Chondrocyte (in vitro differentiated cells): ENCODE results near the gene UGCG. TPM values are rescaled to one million over a fixed set of nuclear protein-coding genes. Genes with fewer than 3 reads are reported as not detected.

Source experiments
- DNase-seq: peaks from one replicate; pipeline ENCODE4 v3.0.0; 2021; ENCODE audit warnings: mixed read lengths, low spot score
- H3K27ac Mint-ChIP-seq: one replicate; pipeline ENCODE4 v1.8.0; 2021; ENCODE audit warnings: mild to moderate bottlenecking, moderate library complexity, mixed read lengths; ENCODE audit not compliant: unreplicated experiment
- H3K27me3 Mint-ChIP-seq: 2 replicates; pipeline ENCODE4 v1.8.0; 2021; ENCODE audit warnings: low read depth, mixed read lengths
- H3K36me3 Mint-ChIP-seq: 2 replicates; pipeline ENCODE4 v1.8.0; 2021; ENCODE audit warnings: low read depth, mixed read lengths
- H3K4me1 Mint-ChIP-seq: 2 replicates; pipeline ENCODE4 v1.8.0; 2021; ENCODE audit warnings: low read depth, mild to moderate bottlenecking, mixed read lengths
- H3K4me3 Mint-ChIP-seq: one replicate; pipeline ENCODE4 v1.8.0; 2021; ENCODE audit warnings: mild to moderate bottlenecking, moderate library complexity, mixed read lengths; ENCODE audit not compliant: unreplicated experiment
- H3K9me3 Mint-ChIP-seq: 2 replicates; pipeline ENCODE4 v1.8.0; 2021; ENCODE audit warnings: low read depth, mixed read lengths
- total RNA-seq: library from RNA; stranded (reverse); gene quantifications from 3 replicates; pipeline ENCODE4 v1.2.1, GENCODE V29; 2021
- TF ChIP-seq, protein P1 (sequence below): fragments of 200-600 bp; sonication (generic); IDR thresholded peaks from 2 replicates; pipeline ENCODE4 v1.5.0; 2021; ENCODE audit warnings: antibody characterized with exemption, mild to moderate bottlenecking, moderate library complexity

UGCG gene
- total RNA-seq, 1 donor from 2014 or later, result 30.9 TPM

DNA sequence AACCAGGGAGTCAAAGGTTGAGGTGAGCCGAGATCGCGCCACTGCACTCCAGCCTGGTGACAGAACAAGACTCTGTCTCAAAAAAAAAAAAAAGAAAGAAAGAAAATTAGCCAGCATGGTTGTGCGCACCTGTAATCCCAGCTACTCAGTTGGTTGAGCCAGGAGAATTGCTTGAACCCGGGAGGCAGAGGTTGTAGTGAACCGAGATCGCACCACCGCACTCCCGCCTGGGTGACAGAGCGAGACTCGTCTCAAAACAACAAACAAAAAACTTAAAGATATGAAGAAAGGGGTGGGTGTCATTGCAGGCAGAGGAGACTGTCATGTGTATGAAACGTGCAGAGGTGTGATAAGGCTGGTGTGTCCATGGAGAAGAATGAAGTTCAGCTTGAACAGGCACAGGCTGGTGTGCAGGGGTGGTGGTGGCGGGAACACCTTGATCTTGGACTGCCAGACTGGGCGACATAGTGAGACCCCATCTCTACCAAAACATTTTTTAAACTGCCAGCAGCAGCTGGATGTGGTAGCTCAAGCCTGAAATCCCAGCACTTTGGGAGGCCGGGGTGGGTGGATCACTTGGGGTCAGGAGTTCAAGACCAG is 69.6 kb downstream of the UGCG start:
- H3K27ac Mint-ChIP-seq, result peak overlapping the region; percentile 36
- no peaks in the 10 kb centered on the region for H3K27me3 Mint-ChIP-seq
- H3K36me3 Mint-ChIP-seq, result no peaks in the 10 kb centered on the region
- peaks cover 20% of the 10 kb centered on the region for H3K4me1 Mint-ChIP-seq
- no peak for DNase-seq
- TF ChIP-seq, protein P1, sequence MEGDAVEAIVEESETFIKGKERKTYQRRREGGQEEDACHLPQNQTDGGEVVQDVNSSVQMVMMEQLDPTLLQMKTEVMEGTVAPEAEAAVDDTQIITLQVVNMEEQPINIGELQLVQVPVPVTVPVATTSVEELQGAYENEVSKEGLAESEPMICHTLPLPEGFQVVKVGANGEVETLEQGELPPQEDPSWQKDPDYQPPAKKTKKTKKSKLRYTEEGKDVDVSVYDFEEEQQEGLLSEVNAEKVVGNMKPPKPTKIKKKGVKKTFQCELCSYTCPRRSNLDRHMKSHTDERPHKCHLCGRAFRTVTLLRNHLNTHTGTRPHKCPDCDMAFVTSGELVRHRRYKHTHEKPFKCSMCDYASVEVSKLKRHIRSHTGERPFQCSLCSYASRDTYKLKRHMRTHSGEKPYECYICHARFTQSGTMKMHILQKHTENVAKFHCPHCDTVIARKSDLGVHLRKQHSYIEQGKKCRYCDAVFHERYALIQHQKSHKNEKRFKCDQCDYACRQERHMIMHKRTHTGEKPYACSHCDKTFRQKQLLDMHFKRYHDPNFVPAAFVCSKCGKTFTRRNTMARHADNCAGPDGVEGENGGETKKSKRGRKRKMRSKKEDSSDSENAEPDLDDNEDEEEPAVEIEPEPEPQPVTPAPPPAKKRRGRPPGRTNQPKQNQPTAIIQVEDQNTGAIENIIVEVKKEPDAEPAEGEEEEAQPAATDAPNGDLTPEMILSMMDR, result no peak
- H3K9me3 Mint-ChIP-seq, result peaks cover 3% of the 10 kb centered on the region
- H3K4me3 Mint-ChIP-seq, result no peak overlapping the region

DNA sequence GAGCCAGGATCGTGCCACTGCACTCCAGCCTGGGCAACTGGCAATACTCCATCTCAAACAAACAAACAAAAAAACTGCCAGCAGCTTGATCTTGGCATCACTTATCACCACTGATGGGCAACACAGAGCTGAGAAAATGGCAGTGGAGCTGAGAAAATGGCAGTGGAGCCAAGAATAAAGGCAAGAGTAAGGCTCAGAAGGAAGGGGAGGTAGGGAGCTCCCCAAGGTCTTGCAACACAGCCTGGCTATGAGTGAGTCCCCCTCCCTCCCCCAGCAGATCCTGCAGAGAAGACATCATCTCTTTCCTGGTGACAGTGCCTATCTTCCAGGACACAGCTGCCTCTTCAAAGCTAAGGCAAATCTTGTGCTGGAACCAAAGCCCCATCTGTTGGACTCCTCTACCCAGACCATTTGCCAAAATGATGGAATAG is 70.3 kb downstream of the UGCG start:
- DNase-seq, result no peak
- Mint-ChIP-seq H3K27ac (no peak overlapping the region), H3K4me1 (peaks cover 14% of the 10 kb centered on the region), H3K36me3 (no peaks in the 10 kb centered on the region), H3K27me3 (no peaks in the 10 kb centered on the region), H3K9me3 (peaks cover 3% of the 10 kb centered on the region), H3K4me3 (no peak overlapping the region)
- TF ChIP-seq, protein P1, result no peak

DNA sequence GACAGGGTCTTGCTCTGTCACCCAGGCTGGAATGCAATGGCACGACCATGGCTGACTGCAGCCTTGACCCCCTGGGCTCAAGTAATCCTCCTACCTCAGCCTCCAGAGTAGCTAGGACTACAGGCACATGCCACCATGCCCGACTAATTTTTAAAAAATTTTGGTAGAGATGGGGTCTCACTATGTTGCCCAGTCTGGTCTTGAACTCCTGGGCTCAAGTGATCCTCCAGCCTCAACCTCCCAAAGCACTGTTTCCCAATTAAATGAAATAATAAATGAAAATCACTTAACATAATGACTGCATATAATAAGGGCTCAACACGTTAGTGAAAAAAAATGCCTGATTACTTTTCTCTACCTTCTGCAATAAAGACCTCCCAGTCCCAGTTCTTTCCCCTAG is 71.0 kb downstream of the UGCG start:
- H3K27ac Mint-ChIP-seq, result no peak overlapping the region
- peaks cover 13% of the 10 kb centered on the region for H3K4me1 Mint-ChIP-seq
- TF ChIP-seq, protein P1, result no peak
- H3K4me3 Mint-ChIP-seq, result no peak overlapping the region
- no peak for DNase-seq
- peaks cover 3% of the 10 kb centered on the region for H3K9me3 Mint-ChIP-seq
- H3K36me3 Mint-ChIP-seq, result no peaks in the 10 kb centered on the region
- H3K27me3 Mint-ChIP-seq, result no peaks in the 10 kb centered on the region

DNA sequence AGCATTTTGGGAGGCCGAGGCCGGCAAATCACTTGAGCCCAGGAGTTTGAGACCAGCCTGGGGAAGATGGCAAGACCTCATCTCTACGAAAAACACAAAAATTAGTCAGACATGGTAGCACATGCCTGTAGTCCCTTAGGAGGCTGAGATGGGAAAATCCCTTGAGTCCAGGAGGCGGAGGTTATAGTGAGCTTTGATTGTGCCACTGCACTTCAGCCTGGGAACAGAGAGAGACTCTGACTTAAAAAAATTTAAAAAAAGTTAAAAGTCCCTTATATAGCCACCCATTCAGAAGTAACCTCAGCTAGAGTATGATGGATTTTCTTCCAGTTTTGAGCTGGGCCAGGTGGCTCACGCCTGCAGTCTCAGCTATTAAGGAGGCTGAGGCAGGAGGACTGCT is 72.4 kb downstream of the UGCG start:
- no peaks in the 10 kb centered on the region for H3K9me3 Mint-ChIP-seq
- DNase-seq, result no peak
- no peak overlapping the region for H3K27ac Mint-ChIP-seq
- H3K4me1 Mint-ChIP-seq, result peaks cover 13% of the 10 kb centered on the region
- no peaks in the 10 kb centered on the region for H3K27me3 Mint-ChIP-seq
- TF ChIP-seq, protein P1, result no peak
- no peaks in the 10 kb centered on the region for H3K36me3 Mint-ChIP-seq
- H3K4me3 Mint-ChIP-seq, result no peak overlapping the region

DNA sequence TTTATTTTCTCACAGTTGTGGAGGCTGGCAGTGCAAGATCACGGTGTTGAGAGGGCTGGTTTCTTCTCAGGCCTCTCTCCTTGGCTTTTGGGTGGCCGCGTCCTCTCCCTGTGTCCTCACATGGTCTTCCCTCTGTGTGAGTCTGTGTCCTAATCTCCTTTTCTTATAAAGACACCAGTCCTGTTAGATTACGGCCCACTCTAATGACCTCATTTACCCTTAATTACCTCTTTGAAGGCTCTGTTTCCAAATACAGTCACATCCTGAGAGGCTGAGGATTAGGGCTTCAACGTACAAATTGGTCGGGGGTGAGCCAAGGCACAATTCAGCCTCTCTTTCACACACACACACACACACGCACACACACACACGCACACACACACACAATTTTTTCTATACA is 73.0 kb downstream of the UGCG start:
- peaks cover 13% of the 10 kb centered on the region for H3K4me1 Mint-ChIP-seq
- DNase-seq, result no peak
- no peaks in the 10 kb centered on the region for H3K36me3 Mint-ChIP-seq
- H3K9me3 Mint-ChIP-seq, result no peaks in the 10 kb centered on the region
- TF ChIP-seq, protein P1, result no peak
- H3K4me3 Mint-ChIP-seq, result no peak overlapping the region
- H3K27me3 Mint-ChIP-seq, result no peaks in the 10 kb centered on the region
- no peak overlapping the region for H3K27ac Mint-ChIP-seq
